Uterus (tissue), 4 donors: ENCODE measurements around the gene GOLGA6L26. TPM values are rescaled to one million over a fixed set of nuclear protein-coding genes. Genes with fewer than 3 reads are reported as not detected.
"Not testable (repeated sequence)": the region's sequence is repeated elsewhere in the genome, so short reads cannot be mapped to it uniquely, and the experiment has no call there.

Experiments
- DNase-seq, 2 donors: peaks; one replicate each; pipeline ENCODE4 v3.0.0-alpha.2; 2019 to 2020
- H3K27ac ChIP-seq, 2 donors: fragments of 200-600 bp; sonication (generic); 1 replicate in 1 of 2; 2 replicates in 1 of 2; pipeline ENCODE4 v1.5.1; 2016 to 2018
- H3K27me3 ChIP-seq, 2 donors: fragments of 200-600 bp; sonication (generic); one replicate each; pipeline ENCODE4 v1.5.1; 2018 to 2019; ENCODE audit warnings: control low read depth in 1 of 2
- H3K36me3 ChIP-seq, 2 donors: fragments of 200-600 bp; sonication (generic); one replicate each; pipeline ENCODE4 v1.5.1; 2019; ENCODE audit warnings: control low read depth in 1 of 2
- H3K4me1 ChIP-seq, 2 donors: fragments of 200-600 bp; sonication (generic); one replicate each; pipeline ENCODE4 v1.5.1; 2018 to 2019; ENCODE audit warnings: control low read depth in 1 of 2
- H3K4me3 ChIP-seq, 2 donors: fragments of 200-600 bp; sonication (generic); 1 replicate in 1 of 2; 2 replicates in 1 of 2; pipeline ENCODE4 v1.5.1; 2018 to 2019; ENCODE audit warnings: mild to moderate bottlenecking in 1 of 2
- H3K9me3 ChIP-seq, 2 donors: fragments of 200-600 bp; sonication (generic); one replicate each; pipeline ENCODE4 v1.5.1; 2019; ENCODE audit warnings: control low read depth in 1 of 2
- CTCF ChIP-seq, 4 experiments: fragments of 200-600 bp in 2 of 4; fragments of 450-650 bp in 2 of 4; sonication (generic) in 2 of 4; IDR thresholded peaks; one replicate each; pipeline ENCODE4 v1.5.1; 2016 to 2019; ENCODE audit warnings: antibody characterized with exemption in 4 of 4, mild to moderate bottlenecking in 2 of 4, moderate library complexity in 1 of 4
- POLR2A ChIP-seq, 2 donors: fragments of 450-650 bp; IDR thresholded peaks; one replicate each; pipeline ENCODE4 v1.6.1; 2016; ENCODE audit warnings: antibody characterized with exemption in 2 of 2, mild to moderate bottlenecking in 1 of 2, moderate library complexity in 1 of 2
- intact Hi-C: fragments of 100-400 bp; cut with DNase I; formaldehyde crosslinking; loops from one replicate; pipeline ENCODE4 v1.15.1; 2023; ENCODE audit warnings: low total_unique reads
- total RNA-seq, 4 donors: library from RNA; depleted of rRNA in 3 of 4; stranded (reverse); fragments of >200 nt in 3 of 4; gene quantifications; one replicate each; pipeline versions ENCODE4 v1.1.0 to v1.2.4, GENCODE V29; 2014 to 2023
- donor health status: DM: yes; HTN: yes; CAD: no.

The GOLGA6L26 gene
- not detected for total RNA-seq

GRCh38 chr15:23334096-23334495 is at the start of gene GOLGA6L26:
Gene GOLGA6L26, minus strand, starts transcription at chr15:23334196. Its CDS starts 61 bp downstream, at chr15:23334135.
- intact Hi-C loops, H3K36me3 ChIP-seq, H3K4me1 ChIP-seq, H3K27me3 ChIP-seq, H3K9me3 ChIP-seq, DNase-seq, H3K4me3 ChIP-seq, H3K27ac ChIP-seq: not testable (repeated sequence)

GRCh38 chr15:23381192-23381591 is 47.2 kb upstream of the GOLGA6L26 start:
- intact Hi-C loops, H3K4me3 ChIP-seq, H3K9me3 ChIP-seq, H3K4me1 ChIP-seq, DNase-seq, H3K27ac ChIP-seq, H3K36me3 ChIP-seq, H3K27me3 ChIP-seq: not testable (repeated sequence)

GRCh38 chr15:23380700-23381099 is 46.7 kb upstream of the GOLGA6L26 start:
- H3K27me3 ChIP-seq, DNase-seq, intact Hi-C loops, H3K36me3 ChIP-seq, H3K27ac ChIP-seq, H3K4me3 ChIP-seq, H3K4me1 ChIP-seq, H3K9me3 ChIP-seq: not testable (repeated sequence)

GRCh38 chr15:23378946-23379345 is 45.0 kb upstream of the GOLGA6L26 start:
- H3K27ac ChIP-seq, intact Hi-C loops, H3K9me3 ChIP-seq, H3K36me3 ChIP-seq, DNase-seq, H3K4me1 ChIP-seq, H3K4me3 ChIP-seq, H3K27me3 ChIP-seq: not testable (repeated sequence)

GRCh38 chr15:23374226-23374625 is 40.2 kb upstream of the GOLGA6L26 start:
- H3K27me3 ChIP-seq, H3K4me1 ChIP-seq, intact Hi-C loops, H3K9me3 ChIP-seq, H3K4me3 ChIP-seq, DNase-seq, H3K27ac ChIP-seq, H3K36me3 ChIP-seq: not testable (repeated sequence)

- H3K9me3 ChIP-seq, H3K4me3 ChIP-seq, H3K36me3 ChIP-seq, H3K27ac ChIP-seq, H3K4me1 ChIP-seq, H3K27me3 ChIP-seq, DNase-seq, intact Hi-C loops: not testable (repeated sequence)
These were observed 39.0 kb upstream of the GOLGA6L26 start for GRCh38 chr15:23372891-23373600.

GRCh38 chr15:23372284-23372683 is 38.3 kb upstream of the GOLGA6L26 start:
- no peaks in the 10 kb centered on the region for H3K4me1 ChIP-seq
- no peaks in the 10 kb centered on the region for H3K27me3 ChIP-seq
- no peak for DNase-seq
- no peak overlapping the region for H3K27ac ChIP-seq
- H3K36me3 ChIP-seq, result no peaks in the 10 kb centered on the region
- TF ChIP-seq POLR2A (IDR thresholded peaks at IDR 0.05), result no peak
- TF ChIP-seq CTCF (IDR thresholded peaks at IDR 0.05), result no peak
- intact Hi-C loops, result no loop called here
- no peak overlapping the region for H3K4me3 ChIP-seq
- no peaks in the 10 kb centered on the region for H3K9me3 ChIP-seq

GRCh38 chr15:23371868-23372267 is 37.9 kb upstream of the GOLGA6L26 start:
- H3K27me3 ChIP-seq, intact Hi-C loops, DNase-seq, H3K27ac ChIP-seq, H3K4me1 ChIP-seq, H3K36me3 ChIP-seq, H3K9me3 ChIP-seq, H3K4me3 ChIP-seq: not testable (repeated sequence)

GRCh38 chr15:23371134-23371533 is 37.1 kb upstream of the GOLGA6L26 start:
- H3K27ac ChIP-seq, DNase-seq, intact Hi-C loops: not testable (repeated sequence)

More at GRCh38 chr15:23371134-23371533, 37.1 kb upstream of the GOLGA6L26 start:
- not testable (repeated sequence) for H3K4me1 ChIP-seq, H3K27me3 ChIP-seq, H3K9me3 ChIP-seq, H3K36me3 ChIP-seq, H3K4me3 ChIP-seq
